Amygdala (tissue), 56 donors: ENCODE results near the gene KAT6B.

Experiments used
- DNase-seq, 56 donors: peaks; one replicate each; lab custom pipeline; 2025; lab: John Stamatoyannopoulos, UW

The KAT6B gene

GRCh38 chr10:75081379-75081778, 255.0 kb downstream of the KAT6B start:
- DNase-seq = no peak
